ENCODE measurements around the gene KCNB1.
A peak's percentile ranks its signal among the peaks of the same experiment; 100 is the strongest.
"Not testable (repeated sequence)": the region's sequence is repeated elsewhere in the genome, so short reads cannot be mapped to it uniquely, and the experiment has no call there.

KCNB1 gene

DNA sequence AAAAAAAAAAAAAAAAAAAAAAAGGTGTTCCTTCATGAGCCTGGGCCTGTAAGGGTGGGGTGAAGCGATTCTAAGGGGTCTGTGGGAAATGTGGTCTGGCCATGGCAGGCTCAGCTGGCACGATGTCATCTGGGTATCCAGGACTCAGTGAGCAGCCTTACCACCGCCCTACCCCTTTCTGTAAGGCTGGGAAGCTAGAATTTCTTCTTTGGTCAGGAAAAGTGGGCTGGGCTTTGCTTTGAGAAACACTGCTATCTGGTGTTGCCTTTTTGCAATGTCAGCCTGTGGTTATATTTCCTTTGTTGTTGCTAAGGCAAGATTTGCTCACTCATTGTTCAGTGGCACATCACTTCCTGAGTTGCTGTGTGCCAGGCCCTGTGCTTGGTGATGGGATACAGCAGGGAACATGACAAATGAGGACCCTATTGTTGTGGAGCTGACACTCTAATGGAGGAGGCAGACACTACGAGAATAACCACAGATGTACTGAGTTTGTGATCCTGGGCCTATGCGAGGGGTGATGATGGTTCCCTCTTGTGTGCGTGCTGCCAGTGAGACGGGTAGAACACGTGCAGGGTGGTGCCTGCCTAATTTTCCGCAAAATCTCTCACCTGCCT lies 158.7 kb downstream of the KCNB1 start:
- peak; percentile 76 for TF ChIP-seq CTCF (conservative IDR thresholded peaks at IDR 0.05)
- H3K27ac ChIP-seq, result peak overlapping the region; percentile 43

DNA sequence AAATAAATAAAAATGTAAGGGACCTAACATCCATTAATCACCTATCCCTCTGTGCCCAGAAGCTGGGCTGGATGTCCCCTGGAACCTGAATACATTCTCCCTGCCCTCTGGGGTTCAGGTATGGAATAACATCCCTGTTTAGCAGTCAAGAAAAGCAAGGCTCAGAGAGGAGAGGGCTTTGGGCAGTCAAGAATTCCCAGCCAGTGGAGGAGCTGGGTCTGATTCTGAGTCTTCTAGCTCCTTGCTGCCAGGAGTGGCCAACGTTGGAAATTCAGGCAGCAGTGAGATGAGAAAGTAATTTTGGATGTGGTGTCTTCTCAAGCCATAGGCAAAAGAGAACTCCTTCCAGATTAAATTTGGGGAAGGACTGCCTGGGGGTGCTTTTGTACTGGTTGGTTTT lies 162.0 kb downstream of the KCNB1 start:
- TF ChIP-seq CTCF (conservative IDR thresholded peaks at IDR 0.05), result peak; percentile 78

DNA sequence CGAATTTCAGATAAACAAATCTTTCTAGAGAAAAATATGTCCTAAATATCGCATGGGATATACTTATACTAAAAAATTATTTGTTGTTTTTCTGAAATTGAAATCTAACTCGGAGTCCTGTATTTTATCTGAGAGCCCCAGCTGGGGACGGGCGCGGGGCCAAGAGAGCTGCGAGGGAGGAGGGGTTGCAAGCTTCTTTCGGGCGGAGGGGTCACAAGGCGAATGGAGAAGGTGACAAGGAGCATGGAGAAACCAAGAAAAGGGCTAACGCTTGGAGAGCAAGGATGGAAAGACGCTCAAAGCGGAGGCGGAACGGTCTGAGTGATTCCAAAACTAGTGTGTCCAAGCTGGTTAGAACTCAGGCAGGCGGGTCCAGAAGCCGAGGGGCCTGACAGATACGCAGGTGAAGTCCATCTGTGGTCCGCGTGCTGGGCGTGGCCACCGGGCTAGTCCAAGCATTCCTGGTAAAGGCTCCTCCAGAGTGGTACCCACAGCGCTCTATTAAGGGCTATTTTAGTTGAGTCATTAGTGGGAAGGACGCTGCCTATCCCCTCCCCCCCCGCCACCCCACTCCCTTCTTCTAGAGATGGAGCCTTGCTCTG lies 163.2 kb downstream of the KCNB1 start:
- no peak for TF ChIP-seq CTCF (conservative IDR thresholded peaks at IDR 0.05)
- H3K27ac ChIP-seq, result no peak overlapping the region

More for the DNA sequence above, 162.0 kb downstream of the KCNB1 start:
- H3K27ac ChIP-seq, result no peak overlapping the region

GRCh38 chr20:49318430-49319207 lies 163.8 kb downstream of the KCNB1 start:
- H3K27ac ChIP-seq, result peak overlapping the region; percentile 37; the same call in 1 of the 2 replicates
- TF ChIP-seq CTCF (conservative IDR thresholded peaks at IDR 0.05), result peak; percentile 19; the same call in 1 of the 2 replicates

DNA sequence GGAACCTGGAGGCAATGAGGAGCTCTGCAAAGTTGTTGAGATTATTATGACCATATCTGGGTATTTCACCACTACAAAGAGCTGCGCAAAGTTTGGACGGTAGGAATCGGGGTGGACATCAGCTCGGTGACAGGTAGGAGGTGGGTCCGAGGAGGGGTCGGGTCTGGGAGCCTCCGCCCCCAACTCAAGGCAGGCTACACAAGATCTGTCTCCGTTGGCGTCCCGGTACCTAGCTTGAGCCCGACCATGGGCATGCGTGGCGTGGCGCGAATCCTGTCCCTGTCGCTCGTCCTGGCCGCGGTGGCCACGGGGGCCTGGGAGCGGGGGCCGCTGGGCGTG lies 164.4 kb downstream of the KCNB1 start:
- TF ChIP-seq CTCF (conservative IDR thresholded peaks at IDR 0.05), result no peak
- peak overlapping the region; percentile 37; the same call in 1 of the 2 replicates for H3K27ac ChIP-seq

DNA sequence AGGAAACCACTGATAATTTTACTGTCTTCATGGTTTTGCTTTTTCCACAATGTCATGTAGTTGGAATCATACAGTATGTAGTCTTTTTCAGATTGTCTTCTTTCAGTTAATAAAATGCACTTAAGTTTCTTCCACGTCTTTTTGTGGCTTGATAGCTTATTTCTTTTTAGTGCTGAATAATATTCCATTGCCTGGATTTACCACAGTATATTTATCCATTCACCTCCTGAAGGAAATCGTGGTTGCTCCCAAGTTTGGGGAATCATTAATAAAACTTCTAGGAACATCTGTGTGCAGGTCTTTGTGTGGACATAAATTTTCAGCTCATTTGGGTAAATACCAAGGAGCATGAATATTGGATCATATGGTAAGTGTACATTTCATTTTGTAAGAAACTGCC lies 165.8 kb downstream of the KCNB1 start:
- no peak overlapping the region for H3K27ac ChIP-seq
- no peak for TF ChIP-seq CTCF (conservative IDR thresholded peaks at IDR 0.05)

GRCh38 chr20:49315580-49315979 lies 166.9 kb downstream of the KCNB1 start:
- no peak overlapping the region for H3K27ac ChIP-seq
- no peak for TF ChIP-seq CTCF (conservative IDR thresholded peaks at IDR 0.05)

DNA sequence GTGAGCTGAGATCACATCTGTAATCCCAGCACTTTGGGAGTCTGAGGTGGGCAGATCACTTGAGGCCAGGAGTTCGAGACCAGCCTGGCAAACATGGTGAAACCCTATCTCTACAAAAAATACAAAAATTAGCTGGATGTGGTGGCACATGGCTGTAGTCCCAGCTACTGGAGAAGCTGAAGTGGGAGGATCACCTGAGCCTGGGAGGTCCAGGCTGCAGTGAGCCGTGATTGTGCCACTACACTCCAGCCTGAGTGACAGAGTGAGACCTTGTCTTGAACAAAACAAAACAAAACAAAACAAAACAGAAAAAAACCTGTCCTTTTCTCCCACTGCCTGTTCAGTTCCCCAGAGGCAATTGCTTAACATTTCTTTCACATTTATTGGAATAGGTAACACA lies 168.4 kb downstream of the KCNB1 start:
- not testable (repeated sequence) for H3K27ac ChIP-seq
